NB4 (cell line): Measurements from ENCODE around the gene LAMTOR5.
"Not testable (repeated sequence)": the region's sequence is repeated elsewhere in the genome, so short reads cannot be mapped to it uniquely, and the experiment has no call there.

Experiments
- DNase-seq: peaks from one replicate; pipeline ENCODE4 v3.0.0; 2010; ENCODE audit warnings: low read depth
- H3K4me3 ChIP-seq: one replicate; pipeline ENCODE4 v1.5.1; 2011; ENCODE audit warnings: mild to moderate bottlenecking, low read depth, low read length, moderate library complexity
- MYC ChIP-seq: IDR thresholded peaks from 2 replicates; pipeline ENCODE4 v1.6.1; 2011; ENCODE audit warnings: low read depth, low read length
- POLR2A ChIP-seq: IDR thresholded peaks from 2 replicates; pipeline ENCODE4 v1.6.1; 2011; ENCODE audit warnings: mild to moderate bottlenecking; ENCODE audit not compliant: insufficient read length; ENCODE audit errors: extremely low read depth
- TF ChIP-seq, protein P1 (sequence below): IDR thresholded peaks from 2 replicates; pipeline ENCODE4 v1.6.1; 2011; ENCODE audit warnings: low read depth, low read length
- TF ChIP-seq, protein P2 (sequence below): IDR thresholded peaks from one replicate; pipeline ENCODE4 v1.5.1; 2012; ENCODE audit warnings: low read depth, low read length

The LAMTOR5 gene

DNA sequence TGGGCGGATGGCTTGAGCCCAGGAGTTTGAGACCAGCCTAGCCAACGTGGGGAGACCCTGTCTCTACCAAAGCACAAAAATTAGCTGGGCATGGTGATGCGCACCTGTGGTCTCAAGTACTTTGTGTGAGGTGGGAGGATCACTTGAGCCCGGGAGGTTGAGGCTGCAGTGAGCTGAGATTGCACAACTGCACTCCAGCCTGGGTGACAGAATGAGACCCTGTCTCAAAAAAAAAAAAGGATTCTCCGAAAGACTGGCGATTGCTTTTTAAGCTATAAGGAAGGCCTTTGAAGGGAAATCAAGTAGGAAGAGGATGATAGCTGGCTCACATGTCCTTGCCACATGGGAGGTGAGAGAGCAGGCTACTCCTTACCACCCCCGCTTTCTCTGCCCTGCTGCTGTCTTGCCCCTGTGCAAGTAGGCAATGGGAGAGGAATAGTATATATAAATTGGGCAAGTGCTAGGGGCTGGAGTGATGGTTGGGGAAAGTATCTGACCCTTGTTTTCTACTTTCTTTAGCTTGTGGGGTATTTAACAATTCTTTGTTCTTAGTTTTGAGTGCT is 3.8 kb upstream of the LAMTOR5 start:
- DNase-seq, result no peak
- TF ChIP-seq, protein P1, sequence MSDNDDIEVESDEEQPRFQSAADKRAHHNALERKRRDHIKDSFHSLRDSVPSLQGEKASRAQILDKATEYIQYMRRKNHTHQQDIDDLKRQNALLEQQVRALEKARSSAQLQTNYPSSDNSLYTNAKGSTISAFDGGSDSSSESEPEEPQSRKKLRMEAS, result no peak
- TF ChIP-seq MYC (no peak), POLR2A (no peak)
- TF ChIP-seq, protein P2, sequence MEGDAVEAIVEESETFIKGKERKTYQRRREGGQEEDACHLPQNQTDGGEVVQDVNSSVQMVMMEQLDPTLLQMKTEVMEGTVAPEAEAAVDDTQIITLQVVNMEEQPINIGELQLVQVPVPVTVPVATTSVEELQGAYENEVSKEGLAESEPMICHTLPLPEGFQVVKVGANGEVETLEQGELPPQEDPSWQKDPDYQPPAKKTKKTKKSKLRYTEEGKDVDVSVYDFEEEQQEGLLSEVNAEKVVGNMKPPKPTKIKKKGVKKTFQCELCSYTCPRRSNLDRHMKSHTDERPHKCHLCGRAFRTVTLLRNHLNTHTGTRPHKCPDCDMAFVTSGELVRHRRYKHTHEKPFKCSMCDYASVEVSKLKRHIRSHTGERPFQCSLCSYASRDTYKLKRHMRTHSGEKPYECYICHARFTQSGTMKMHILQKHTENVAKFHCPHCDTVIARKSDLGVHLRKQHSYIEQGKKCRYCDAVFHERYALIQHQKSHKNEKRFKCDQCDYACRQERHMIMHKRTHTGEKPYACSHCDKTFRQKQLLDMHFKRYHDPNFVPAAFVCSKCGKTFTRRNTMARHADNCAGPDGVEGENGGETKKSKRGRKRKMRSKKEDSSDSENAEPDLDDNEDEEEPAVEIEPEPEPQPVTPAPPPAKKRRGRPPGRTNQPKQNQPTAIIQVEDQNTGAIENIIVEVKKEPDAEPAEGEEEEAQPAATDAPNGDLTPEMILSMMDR, result no peak
- H3K4me3 ChIP-seq, result no peak overlapping the region

DNA sequence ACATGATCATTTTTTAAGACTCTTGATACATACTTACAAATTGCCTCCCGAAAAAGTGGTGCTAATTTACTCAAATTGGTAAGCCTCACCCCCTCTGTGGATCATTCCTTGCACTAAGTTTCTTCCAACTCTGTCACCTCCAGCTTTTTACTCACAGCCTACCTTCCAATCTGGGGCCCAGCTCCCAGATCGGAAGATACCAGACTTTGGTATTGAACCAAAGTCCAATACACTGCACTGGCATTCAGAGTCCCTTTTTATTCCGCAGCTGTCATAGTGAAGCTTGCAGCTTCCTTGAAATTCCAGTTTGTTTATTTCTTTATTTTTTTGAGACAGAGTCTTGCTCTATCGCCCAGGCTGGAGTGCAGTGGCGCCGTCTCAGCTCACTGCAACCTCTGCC is 1.8 kb upstream of the LAMTOR5 start:
- no peak for DNase-seq
- TF ChIP-seq, protein P1, result no peak
- TF ChIP-seq, protein P2, result no peak
- no peak for TF ChIP-seq POLR2A
- no peak for TF ChIP-seq MYC
- H3K4me3 ChIP-seq, result no peak overlapping the region

DNA sequence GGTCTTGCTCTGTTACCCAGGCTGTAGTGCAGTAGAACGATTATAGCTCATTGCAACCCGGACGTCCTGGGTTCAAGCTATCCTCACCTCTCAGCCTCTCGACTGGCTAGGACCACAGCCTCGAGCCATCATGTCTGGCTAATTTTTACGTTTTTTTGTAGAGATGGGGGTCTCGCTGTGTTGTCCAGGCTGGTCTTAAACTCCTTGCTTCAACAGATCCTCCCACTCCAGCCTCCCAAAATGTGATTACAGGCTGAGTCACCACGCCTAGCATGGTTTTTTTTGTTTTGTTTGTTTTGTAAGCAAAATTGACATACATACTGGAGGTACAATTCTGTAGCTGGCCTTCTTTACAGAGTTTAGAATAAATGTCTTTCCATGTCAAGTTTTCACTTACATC is 994 bp upstream of the LAMTOR5 start:
- no peak for DNase-seq
- no peak for TF ChIP-seq MYC
- TF ChIP-seq, protein P2, result no peak
- TF ChIP-seq, protein P1, result no peak
- TF ChIP-seq POLR2A, result no peak
- peak overlapping the region; percentile 85 for H3K4me3 ChIP-seq

DNA sequence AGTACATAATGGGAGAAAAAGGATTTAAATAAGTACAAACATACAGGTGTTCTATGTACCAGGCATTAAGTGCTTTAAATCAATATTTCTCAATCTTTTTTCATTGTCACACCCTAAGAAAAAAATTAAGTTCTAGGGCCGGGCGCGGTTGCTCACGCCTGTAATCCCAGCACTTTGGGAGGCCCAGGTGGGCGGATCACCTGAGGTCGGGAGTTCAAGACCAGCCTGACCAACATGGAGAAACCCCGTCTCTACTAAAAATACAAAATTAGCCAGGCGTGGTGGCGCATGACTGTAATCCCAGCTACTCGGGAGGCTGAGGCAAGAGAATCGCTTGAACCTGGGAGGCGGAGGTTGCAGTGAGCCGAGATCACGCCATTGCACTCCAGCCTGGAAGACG is 1.1 kb downstream of the LAMTOR5 start:
- DNase-seq, result not testable (repeated sequence)
- H3K4me3 ChIP-seq, result peak overlapping the region; percentile 85

DNA sequence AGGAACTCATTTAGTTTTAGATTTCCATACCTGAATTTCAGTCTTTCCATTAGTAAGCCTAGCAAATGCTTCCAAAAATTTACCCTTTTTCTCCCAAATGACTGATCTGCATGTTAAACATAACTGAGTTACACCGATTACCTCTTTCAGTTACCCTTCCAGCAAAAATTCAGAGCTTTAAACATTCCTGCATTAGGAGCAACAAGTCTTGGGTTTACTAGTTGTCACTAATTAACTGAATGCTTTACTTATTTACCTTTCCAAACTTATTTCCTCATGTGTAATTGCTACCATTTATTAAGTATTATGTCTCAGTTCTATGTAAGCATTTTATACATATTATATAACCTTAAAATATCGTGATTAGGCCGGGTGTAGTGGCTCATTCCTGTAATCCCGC is 3.1 kb downstream of the LAMTOR5 start:
- no peak for TF ChIP-seq MYC
- TF ChIP-seq, protein P2, result no peak
- TF ChIP-seq POLR2A, result no peak
- TF ChIP-seq, protein P1, result no peak
- DNase-seq, result no peak
- H3K4me3 ChIP-seq, result no peak overlapping the region

DNA sequence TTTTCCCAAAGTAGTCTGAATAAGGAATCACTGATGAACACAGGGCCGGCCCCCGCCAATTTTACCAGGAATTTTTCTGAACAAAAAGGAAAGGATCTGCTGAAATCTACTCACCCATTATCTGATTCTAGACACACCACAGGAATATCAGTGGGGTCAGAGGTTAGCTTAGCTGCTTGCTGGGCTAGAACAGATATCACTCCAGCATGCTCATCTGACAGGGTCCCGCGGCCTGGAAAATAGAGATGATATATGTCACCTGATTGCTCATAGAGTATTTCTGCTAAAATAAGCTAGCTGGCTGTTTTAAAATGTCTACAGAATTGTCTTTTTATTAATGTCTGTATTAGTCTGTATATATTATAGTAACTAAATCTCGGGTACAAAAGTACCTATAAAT is 3.7 kb downstream of the LAMTOR5 start:
- no peak for DNase-seq
- no peak overlapping the region for H3K4me3 ChIP-seq
- TF ChIP-seq, protein P2, result no peak
- TF ChIP-seq, protein P1, result no peak
- TF ChIP-seq POLR2A, result no peak
- TF ChIP-seq MYC, result no peak

DNA sequence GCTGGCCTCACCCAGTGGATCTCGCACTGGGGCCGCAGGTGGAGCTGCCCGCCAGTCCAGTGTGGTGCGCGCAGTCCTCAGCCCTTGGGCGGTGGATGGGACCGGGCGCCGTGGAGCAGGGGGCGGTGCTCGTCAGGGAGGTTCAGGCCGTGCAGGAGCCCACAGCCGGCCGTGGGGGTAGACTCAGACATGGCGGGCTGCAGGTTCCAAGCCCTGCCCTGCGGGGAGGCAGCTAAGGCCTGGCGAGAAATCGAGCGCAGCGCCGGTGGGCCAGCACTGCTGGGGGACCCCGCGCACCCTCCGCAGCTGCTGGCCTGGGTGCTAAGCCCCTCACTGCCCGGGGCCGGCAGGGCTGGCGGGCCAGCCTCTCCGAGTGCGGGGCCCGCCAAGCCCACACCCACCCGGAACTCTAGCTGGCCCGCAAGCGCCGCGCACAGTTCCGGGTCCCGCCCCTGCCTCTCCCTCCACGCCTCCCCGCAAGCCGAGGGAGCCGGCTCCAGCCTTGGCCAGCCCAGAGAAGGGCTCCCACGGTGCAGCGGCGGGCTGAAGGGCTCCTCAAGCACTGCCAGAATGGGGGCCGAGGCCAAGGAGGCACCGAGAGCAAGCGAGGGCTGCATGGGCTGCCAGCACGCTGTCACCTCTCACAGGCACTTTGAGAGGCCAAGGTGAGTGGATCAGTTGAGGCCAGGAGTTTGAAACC is 11.1 kb downstream of the LAMTOR5 start:
- not testable (repeated sequence) for H3K4me3 ChIP-seq, DNase-seq
